Fibroblast of gingiva (primary cell): ENCODE measurements around the gene RALGPS2.

ENCODE experiments used
- DNase-seq: peaks from one replicate; pipeline ENCODE4 v3.0.0-alpha.2; 2011; ENCODE audit warnings: low read depth

Gene RALGPS2

GRCh38 chr1:178962853-178963711 is 238.0 kb downstream of the RALGPS2 start:
- peak; percentile 34 for DNase-seq

- DNase-seq = no peak
These were observed 239.7 kb downstream of the RALGPS2 start for GRCh38 chr1:178964469-178965330.

- no peak for DNase-seq
These were observed 241.3 kb downstream of the RALGPS2 start for GRCh38 chr1:178966312-178966711.

GRCh38 chr1:178969226-178969987 is 244.4 kb downstream of the RALGPS2 start:
- DNase-seq = no peak

GRCh38 chr1:178970184-178970583 is 245.1 kb downstream of the RALGPS2 start:
- no peak for DNase-seq
